ENCODE measurements around the gene CATSPERZ. TPM values are rescaled to one million over a fixed set of nuclear protein-coding genes. Genes with fewer than 3 reads are reported as not detected.

Gene CATSPERZ
- total and polyA plus RNA-seq, 9 of the 15 experiments (the other 6 are each of a cell fraction or from before 2014, with no cell fraction given): 0.86 to 8.5 (median 3.5) TPM

DNA sequence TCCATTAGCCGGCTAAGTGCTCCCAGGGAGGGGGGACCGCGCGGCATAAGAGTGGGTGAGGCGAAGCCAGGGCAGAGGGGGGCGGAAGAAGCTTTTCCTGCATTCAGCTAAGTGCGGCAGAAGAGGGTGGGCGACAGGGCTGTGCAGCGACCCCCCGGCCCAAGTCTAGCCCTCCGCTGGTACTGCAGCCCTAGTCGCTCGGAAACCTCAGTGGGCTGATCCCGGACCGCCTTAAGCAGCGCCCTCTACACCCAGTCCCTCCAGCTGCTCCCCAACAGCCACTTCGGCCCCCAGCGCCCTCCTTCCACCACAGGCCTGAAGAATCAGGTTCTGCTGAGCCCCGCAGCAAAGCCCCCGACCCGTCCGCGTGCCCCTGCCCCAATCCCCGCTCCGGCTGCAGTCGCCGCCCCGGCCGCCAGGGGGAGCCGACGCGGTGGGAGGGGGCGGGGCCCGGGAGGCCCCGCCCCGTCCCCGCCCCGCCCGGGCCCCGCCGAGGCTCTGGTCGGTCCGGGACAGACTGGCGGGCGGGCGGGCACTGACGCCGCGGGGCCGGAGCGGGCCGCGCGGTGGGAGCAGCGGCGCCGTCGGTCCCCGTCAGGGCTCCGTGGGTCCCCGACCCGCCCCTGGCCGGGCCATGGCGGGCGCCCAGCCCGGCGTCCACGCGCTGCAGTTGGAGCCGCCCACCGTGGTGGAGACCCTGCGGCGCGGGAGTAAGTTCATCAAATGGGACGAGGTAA, 49.0 kb upstream of the CATSPERZ start, which contains the start of gene PLCB3 (continued):
- TF ChIP-seq CREB1 (IDR thresholded peaks at IDR 0.05): no peak
- peak; percentile 45; the same call in 1 of the 2 replicates for TF ChIP-seq CREB1 (CRISPR knock-in tag; IDR thresholded peaks at IDR 0.05)
- TF ChIP-seq TCFL5 (CRISPR knock-in tag; conservative IDR thresholded peaks at IDR 0.05): no peak
- TF ChIP-seq MYNN (IDR thresholded peaks at IDR 0.05): no peak
- TF ChIP-seq MYNN (CRISPR knock-in tag; IDR thresholded peaks at IDR 0.05): no peak
- no peak for TF ChIP-seq RFX5 (IDR thresholded peaks at IDR 0.05; ENCODE audit: low read depth, low read length)
- TF ChIP-seq SAFB (IDR thresholded peaks at IDR 0.05; ENCODE audit: borderline replicate concordance, low read depth, low read length): no peak
- no peak for TF ChIP-seq PCBP2 (IDR thresholded peaks at IDR 0.05; ENCODE audit: low read depth, low read length, poor library complexity, severe bottlenecking)
- no peak for TF ChIP-seq KAT2B (IDR thresholded peaks at IDR 0.05; ENCODE audit: low read depth, low read length)
- TF ChIP-seq, protein P1, sequence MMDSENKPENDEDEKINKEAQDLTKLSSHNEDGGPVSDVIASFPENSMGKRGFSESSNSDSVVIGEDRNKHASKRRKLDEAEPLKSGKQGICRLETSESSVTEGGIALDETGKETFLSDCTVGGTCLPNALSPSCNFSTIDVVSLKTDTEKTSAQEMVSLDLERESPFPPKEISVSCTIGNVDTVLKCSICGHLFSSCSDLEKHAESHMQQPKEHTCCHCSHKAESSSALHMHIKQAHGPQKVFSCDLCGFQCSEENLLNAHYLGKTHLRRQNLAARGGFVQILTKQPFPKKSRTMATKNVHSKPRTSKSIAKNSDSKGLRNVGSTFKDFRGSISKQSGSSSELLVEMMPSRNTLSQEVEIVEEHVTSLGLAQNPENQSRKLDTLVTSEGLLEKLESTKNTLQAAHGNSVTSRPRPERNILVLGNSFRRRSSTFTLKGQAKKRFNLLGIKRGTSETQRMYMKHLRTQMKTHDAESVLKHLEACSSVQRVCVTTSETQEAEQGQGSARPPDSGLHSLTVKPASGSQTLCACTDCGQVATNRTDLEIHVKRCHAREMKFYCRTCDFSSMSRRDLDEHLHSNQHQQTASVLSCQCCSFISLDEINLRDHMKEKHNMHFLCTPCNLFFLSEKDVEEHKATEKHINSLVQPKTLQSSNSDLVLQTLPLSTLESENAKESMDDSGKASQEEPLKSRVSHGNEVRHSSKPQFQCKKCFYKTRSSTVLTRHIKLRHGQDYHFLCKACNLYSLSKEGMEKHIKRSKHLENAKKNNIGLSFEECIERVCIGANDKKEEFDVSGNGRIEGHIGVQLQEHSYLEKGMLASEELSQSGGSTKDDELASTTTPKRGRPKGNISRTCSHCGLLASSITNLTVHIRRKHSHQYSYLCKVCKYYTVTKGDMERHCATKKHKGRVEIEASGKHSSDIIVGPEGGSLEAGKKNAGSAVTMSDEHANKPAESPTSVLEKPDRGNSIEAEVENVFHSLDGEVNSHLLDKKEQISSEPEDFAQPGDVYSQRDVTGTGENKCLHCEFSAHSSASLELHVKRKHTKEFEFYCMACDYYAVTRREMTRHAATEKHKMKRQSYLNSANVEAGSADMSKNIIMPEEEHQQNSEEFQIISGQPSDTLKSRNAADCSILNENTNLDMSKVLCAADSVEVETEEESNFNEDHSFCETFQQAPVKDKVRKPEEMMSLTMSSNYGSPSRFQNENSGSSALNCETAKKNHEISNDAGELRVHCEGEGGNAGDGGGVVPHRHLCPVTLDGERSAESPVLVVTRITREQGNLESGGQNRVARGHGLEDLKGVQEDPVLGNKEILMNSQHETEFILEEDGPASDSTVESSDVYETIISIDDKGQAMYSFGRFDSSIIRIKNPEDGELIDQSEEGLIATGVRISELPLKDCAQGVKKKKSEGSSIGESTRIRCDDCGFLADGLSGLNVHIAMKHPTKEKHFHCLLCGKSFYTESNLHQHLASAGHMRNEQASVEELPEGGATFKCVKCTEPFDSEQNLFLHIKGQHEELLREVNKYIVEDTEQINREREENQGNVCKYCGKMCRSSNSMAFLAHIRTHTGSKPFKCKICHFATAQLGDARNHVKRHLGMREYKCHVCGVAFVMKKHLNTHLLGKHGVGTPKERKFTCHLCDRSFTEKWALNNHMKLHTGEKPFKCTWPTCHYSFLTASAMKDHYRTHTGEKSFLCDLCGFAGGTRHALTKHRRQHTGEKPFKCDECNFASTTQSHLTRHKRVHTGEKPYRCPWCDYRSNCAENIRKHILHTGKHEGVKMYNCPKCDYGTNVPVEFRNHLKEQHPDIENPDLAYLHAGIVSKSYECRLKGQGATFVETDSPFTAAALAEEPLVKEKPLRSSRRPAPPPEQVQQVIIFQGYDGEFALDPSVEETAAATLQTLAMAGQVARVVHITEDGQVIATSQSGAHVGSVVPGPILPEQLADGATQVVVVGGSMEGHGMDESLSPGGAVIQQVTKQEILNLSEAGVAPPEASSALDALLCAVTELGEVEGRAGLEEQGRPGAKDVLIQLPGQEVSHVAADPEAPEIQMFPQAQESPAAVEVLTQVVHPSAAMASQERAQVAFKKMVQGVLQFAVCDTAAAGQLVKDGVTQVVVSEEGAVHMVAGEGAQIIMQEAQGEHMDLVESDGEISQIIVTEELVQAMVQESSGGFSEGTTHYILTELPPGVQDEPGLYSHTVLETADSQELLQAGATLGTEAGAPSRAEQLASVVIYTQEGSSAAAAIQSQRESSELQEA (IDR thresholded peaks at IDR 0.05; ENCODE audit: low read depth): no peak
- no peak for TF ChIP-seq ZNF707 (CRISPR knock-in tag; conservative IDR thresholded peaks at IDR 0.05)
- TF ChIP-seq CBFB (CRISPR knock-in tag; IDR thresholded peaks at IDR 0.05): no peak
- TF ChIP-seq, protein P2, sequence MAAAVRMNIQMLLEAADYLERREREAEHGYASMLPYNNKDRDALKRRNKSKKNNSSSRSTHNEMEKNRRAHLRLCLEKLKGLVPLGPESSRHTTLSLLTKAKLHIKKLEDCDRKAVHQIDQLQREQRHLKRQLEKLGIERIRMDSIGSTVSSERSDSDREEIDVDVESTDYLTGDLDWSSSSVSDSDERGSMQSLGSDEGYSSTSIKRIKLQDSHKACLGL (CRISPR knock-in tag; IDR thresholded peaks at IDR 0.05; ENCODE audit: borderline replicate concordance, poor library complexity, severe bottlenecking): no peak
- no peak for TF ChIP-seq CREBBP (IDR thresholded peaks at IDR 0.05; ENCODE audit: low read depth, low read length)
- no peak for TF ChIP-seq XRCC3 (IDR thresholded peaks at IDR 0.05)
- TF ChIP-seq BHLHE40 (IDR thresholded peaks at IDR 0.05; ENCODE audit: low read length): no peak
- no peak for TF ChIP-seq CC2D1A (IDR thresholded peaks at IDR 0.05)
- no peak for TF ChIP-seq NCOA1 (IDR thresholded peaks at IDR 0.05; ENCODE audit: low read depth)
- TF ChIP-seq, protein P3, sequence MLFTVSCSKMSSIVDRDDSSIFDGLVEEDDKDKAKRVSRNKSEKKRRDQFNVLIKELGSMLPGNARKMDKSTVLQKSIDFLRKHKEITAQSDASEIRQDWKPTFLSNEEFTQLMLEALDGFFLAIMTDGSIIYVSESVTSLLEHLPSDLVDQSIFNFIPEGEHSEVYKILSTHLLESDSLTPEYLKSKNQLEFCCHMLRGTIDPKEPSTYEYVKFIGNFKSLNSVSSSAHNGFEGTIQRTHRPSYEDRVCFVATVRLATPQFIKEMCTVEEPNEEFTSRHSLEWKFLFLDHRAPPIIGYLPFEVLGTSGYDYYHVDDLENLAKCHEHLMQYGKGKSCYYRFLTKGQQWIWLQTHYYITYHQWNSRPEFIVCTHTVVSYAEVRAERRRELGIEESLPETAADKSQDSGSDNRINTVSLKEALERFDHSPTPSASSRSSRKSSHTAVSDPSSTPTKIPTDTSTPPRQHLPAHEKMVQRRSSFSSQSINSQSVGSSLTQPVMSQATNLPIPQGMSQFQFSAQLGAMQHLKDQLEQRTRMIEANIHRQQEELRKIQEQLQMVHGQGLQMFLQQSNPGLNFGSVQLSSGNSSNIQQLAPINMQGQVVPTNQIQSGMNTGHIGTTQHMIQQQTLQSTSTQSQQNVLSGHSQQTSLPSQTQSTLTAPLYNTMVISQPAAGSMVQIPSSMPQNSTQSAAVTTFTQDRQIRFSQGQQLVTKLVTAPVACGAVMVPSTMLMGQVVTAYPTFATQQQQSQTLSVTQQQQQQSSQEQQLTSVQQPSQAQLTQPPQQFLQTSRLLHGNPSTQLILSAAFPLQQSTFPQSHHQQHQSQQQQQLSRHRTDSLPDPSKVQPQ (CRISPR knock-in tag; IDR thresholded peaks at IDR 0.05; ENCODE audit: borderline replicate concordance): no peak
